Lung (tissue), 12 donors: ENCODE results near the gene C11orf86. TPM values are rescaled to one million over a fixed set of nuclear protein-coding genes. Genes with fewer than 3 reads are reported as not detected.

Source experiments
- ATAC-seq: fragments of 200-7000 bp; cut with Tn5 transposase; one replicate; pipeline ENCODE4 v1.9.1; 2020; ENCODE audit warnings: moderate number of reproducible peaks; ENCODE audit not compliant: insufficient read depth, low FRiP score
- DNase-seq, 3 donors: peaks; one replicate each; pipeline ENCODE4 v3.0.0-alpha.2; 2013 to 2017
- H3K27ac ChIP-seq, 2 donors: one replicate each; pipeline ENCODE4 v1.5.1; 2013; ENCODE audit warnings: mild to moderate bottlenecking in 2 of 2, moderate library complexity in 2 of 2, control low read depth in 1 of 2, inconsistent platforms in 1 of 2, low read depth in 1 of 2, low read length in 1 of 2
- H3K27me3 ChIP-seq, 3 donors: one replicate each; pipeline ENCODE4 v1.5.1; 2013; ENCODE audit warnings: low read length in 2 of 3; ENCODE audit not compliant: control insufficient read depth in 3 of 3, insufficient read depth in 3 of 3
- H3K36me3 ChIP-seq, 4 donors: one replicate each; pipeline ENCODE4 v1.5.1; 2013; ENCODE audit warnings: low read length in 4 of 4, mild to moderate bottlenecking in 1 of 4, moderate library complexity in 1 of 4; ENCODE audit not compliant: control insufficient read depth in 4 of 4, insufficient read depth in 4 of 4
- H3K4me1 ChIP-seq, 5 donors: one replicate each; pipeline ENCODE4 v1.5.1; 2013; ENCODE audit warnings: low read length in 5 of 5, mild to moderate bottlenecking in 2 of 5, moderate library complexity in 1 of 5; ENCODE audit not compliant: control insufficient read depth in 5 of 5, insufficient read depth in 5 of 5
- H3K4me3 ChIP-seq: one replicate; pipeline ENCODE4 v1.5.1; 2013; ENCODE audit warnings: mild to moderate bottlenecking, control low read depth, moderate library complexity
- H3K9ac ChIP-seq, 2 donors: one replicate each; pipeline ENCODE4 v1.5.1; 2013; ENCODE audit warnings: low read length in 2 of 2, control low read depth in 1 of 2; ENCODE audit not compliant: insufficient read depth in 1 of 2
- H3K9me3 ChIP-seq, 4 donors: one replicate each; pipeline ENCODE4 v1.5.1; 2013; ENCODE audit warnings: low read length in 3 of 4, mild to moderate bottlenecking in 1 of 4, moderate library complexity in 1 of 4; ENCODE audit not compliant: control insufficient read depth in 4 of 4, insufficient read depth in 3 of 4
- WGBS, 2 donors: extraction: QIAGEN DNeasy Blood & Tissue Kit; methylation state at CpG; one replicate each; pipeline ENCODE4 v1.1.7; 2013; 5-methylcytosine and 5-hydroxymethylcytosine counted together
- polyA plus RNA-seq, 2 donors: library from polyadenylated mRNA; stranded (reverse); fragments of 200-250 nt; gene quantifications; one replicate each; pipeline ENCODE4 v1.2.1, GENCODE V29; 2013
- total RNA-seq, 2 donors: library from RNA; depleted of rRNA in 1 of 2; stranded (reverse); fragments of >200 nt in 1 of 2; gene quantifications; one replicate each; pipeline ENCODE4 v1.2.1, GENCODE V29; 2014 to 2021
- TF ChIP-seq, protein P1 (sequence below): IDR thresholded peaks from 2 replicates; pipeline ENCODE4 v1.5.1; 2012; ENCODE audit warnings: mild to moderate bottlenecking; ENCODE audit errors: control extremely low read depth, extremely low read depth
- donor health status: control.
- donor health status: control.
- donor health status: Bipolar disorder and iron deficiency.
- donor health status: healthy.
- donor health status: DM: yes; HTN: yes; CAD: no.

Gene C11orf86
- total and polyA plus RNA-seq, 4 donors, result not detected

DNA sequence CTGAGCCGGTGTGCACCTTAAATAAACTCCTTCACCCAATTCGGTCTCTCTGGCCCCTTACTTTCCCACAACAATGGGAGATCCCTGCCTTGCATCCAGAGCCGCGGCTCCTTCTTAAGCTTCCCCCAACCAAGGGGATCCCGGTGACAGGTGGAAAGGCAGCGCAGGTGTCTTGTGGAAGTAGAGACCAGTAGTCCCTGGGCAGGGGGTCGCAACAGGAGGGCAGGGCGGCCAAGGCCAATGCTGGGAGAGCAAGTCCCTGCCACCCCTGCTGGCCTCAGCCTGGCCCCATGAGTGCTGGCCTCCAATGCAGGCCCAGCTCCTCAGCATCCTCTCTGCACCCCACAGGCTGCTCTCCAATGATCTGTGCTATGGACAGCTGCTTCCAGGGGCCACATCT, 39.9 kb downstream of the C11orf86 start:
- no peaks in the 10 kb centered on the region for H3K36me3 ChIP-seq
- WGBS, 2 donors, result 91 to 96% methylated on average over 8 of the region's 8 CpGs
- no peaks in the 10 kb centered on the region for H3K4me1 ChIP-seq
- no peaks in the 10 kb centered on the region for H3K27me3 ChIP-seq
- DNase-seq, result no peak
- ATAC-seq, result no peak
- no peak overlapping the region for H3K27ac ChIP-seq
- H3K9me3 ChIP-seq, result no peaks in the 10 kb centered on the region
- no peak overlapping the region for H3K4me3 ChIP-seq
- H3K9ac ChIP-seq, result no peak overlapping the region
- TF ChIP-seq, protein P1, sequence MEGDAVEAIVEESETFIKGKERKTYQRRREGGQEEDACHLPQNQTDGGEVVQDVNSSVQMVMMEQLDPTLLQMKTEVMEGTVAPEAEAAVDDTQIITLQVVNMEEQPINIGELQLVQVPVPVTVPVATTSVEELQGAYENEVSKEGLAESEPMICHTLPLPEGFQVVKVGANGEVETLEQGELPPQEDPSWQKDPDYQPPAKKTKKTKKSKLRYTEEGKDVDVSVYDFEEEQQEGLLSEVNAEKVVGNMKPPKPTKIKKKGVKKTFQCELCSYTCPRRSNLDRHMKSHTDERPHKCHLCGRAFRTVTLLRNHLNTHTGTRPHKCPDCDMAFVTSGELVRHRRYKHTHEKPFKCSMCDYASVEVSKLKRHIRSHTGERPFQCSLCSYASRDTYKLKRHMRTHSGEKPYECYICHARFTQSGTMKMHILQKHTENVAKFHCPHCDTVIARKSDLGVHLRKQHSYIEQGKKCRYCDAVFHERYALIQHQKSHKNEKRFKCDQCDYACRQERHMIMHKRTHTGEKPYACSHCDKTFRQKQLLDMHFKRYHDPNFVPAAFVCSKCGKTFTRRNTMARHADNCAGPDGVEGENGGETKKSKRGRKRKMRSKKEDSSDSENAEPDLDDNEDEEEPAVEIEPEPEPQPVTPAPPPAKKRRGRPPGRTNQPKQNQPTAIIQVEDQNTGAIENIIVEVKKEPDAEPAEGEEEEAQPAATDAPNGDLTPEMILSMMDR, result no peak

DNA sequence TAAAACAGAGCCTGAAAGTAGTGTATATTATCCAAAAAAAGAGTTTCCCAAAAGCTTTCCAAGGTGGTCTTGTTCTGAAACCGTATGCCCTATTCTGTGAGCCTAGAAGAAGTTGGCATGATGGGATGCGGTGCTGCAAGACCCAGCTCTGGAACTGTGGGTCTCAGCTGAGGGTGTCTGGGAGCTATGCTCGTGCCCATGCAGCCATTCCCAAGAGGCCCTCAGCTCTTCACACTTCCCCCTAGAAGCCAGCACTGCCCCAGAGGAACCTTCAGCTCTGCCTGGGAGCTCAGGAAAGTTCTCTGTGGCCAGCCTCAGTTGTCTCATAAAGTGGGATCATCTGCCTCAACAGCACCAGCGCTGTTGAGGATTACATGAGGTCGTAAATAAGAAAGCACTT, 41.4 kb downstream of the C11orf86 start:
- Histone ChIP-seq H3K4me3 (no peak overlapping the region), H3K27me3 (no peaks in the 10 kb centered on the region), H3K9me3 (no peaks in the 10 kb centered on the region), H3K4me1 (no peaks in the 10 kb centered on the region), H3K27ac (no peak overlapping the region), H3K9ac (no peak overlapping the region), H3K36me3 (no peaks in the 10 kb centered on the region)
- 79 to 83% methylated on average over 5 of the region's 5 CpGs for WGBS, 2 donors
- DNase-seq (no peak), ATAC-seq (no peak)
- TF ChIP-seq, protein P1, result no peak

DNA sequence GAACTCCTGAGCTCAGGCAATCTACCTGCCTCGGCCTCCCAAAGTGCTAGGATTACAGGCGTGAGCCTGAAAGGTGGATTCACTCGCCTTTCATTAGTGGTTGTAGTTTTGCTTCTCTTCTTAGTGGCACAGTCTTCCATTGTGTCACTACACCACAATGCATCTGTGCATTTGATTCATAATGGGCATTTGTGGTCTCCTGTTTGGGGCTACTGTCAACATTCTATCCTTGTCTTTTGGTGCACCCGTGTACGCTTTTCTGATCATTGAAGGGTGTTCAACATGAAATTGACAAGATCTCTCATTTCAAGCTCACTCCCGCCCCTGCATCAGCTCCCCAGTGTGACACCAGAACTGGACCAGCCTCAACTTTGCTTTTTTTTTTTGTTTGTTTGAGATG, 45.8 kb downstream of the C11orf86 start:
- DNase-seq, result no peak
- Histone ChIP-seq H3K4me3 (no peak overlapping the region), H3K27ac (no peak overlapping the region), H3K27me3 (peaks cover 0 to 30% (median 14%) of the 10 kb centered on the region in 3 donors), H3K9me3 (peaks cover 0 to 3% (median 0%) of the 10 kb centered on the region in 4 donors), H3K36me3 (no peaks in the 10 kb centered on the region), H3K9ac (no peak overlapping the region), H3K4me1 (peaks cover 0 to 13% (median 5%) of the 10 kb centered on the region in 5 donors)
- no peak for ATAC-seq
- TF ChIP-seq, protein P1, result no peak
- WGBS, 2 donors, result 80 to 92% methylated on average over 6 of the region's 6 CpGs

DNA sequence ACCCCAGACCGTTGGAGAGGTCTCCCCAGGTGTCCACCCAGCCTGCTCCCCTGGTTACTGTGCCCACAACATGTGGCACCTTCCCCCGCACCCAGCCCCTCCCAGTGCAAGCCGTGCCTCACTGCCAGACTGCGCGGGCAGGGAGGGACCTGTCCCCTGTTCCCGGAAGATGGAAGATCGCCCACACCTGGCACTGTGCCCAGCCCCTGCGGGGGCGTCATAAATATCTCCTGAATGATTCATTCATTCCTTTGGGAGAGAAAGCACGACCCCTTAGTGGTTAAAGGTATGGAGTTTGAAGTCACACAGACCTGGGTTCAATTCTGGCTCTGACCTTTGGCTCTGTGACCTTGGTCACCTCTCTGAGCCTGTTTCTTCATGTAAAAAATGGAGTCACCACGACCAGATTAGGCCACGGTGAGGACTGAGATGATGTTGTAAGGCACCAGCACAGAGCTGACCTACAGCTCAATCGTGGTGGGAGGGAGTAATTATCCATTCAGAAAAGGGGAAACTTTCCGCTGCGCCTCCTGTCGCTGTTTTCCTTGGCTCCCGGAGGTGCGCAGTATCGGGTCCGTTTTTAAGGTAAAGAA, 47.3 kb downstream of the C11orf86 start:
- DNase-seq (no peak), ATAC-seq (no peak)
- TF ChIP-seq, protein P1, result no peak
- 27 to 30% methylated on average over 20 of the region's 20 CpGs for WGBS, 2 donors
- H3K36me3 ChIP-seq, result no peaks in the 10 kb centered on the region
- H3K9ac ChIP-seq, result no peak overlapping the region
- H3K4me3 ChIP-seq, result no peak overlapping the region
- H3K27me3 ChIP-seq, result peaks cover 3 to 30% (median 14%) of the 10 kb centered on the region in 3 donors
- H3K4me1 ChIP-seq, result peaks cover 0 to 13% (median 5%) of the 10 kb centered on the region in 5 donors
- H3K27ac ChIP-seq, result no peak overlapping the region
- H3K9me3 ChIP-seq, result peaks cover 0 to 3% (median 0%) of the 10 kb centered on the region in 4 donors
